ENCODE measurements around the gene CTDSPL. TPM values are rescaled to one million over a fixed set of nuclear protein-coding genes. Genes with fewer than 3 reads are reported as not detected.

The CTDSPL gene
- total RNA-seq, 2 donors from 2014 or later: 59.3 to 60.3 TPM

- TF ChIP-seq POLR2A (IDR thresholded peaks at IDR 0.05): no peak
- TF ChIP-seq CTCF (IDR thresholded peaks at IDR 0.05): no peak
- no peak for TF ChIP-seq POLR2AphosphoS5 (IDR thresholded peaks at IDR 0.05)
- Histone ChIP-seq H3K4me1 (replicated peaks) (no peaks in the 10 kb centered on the region), H3K9me3 (no peaks in the 10 kb centered on the region), H3K27me3 (replicated peaks; ENCODE audit: insufficient read depth) (no peaks in the 10 kb centered on the region), H3K27ac (no peak overlapping the region), H3K4me3 (no peak overlapping the region), H3K36me3 (no peaks in the 10 kb centered on the region)
- WGBS: 23% methylated on average over 3 of the region's 3 CpGs
- intact Hi-C loops (cut with DNase I): no loop called here
- DNase-seq (ENCODE audit: low spot score): no peak
Measured at GRCh38 chr3:37887062-37887461, 25.4 kb downstream of the CTDSPL start.

GRCh38 chr3:37887824-37888223, 26.1 kb downstream of the CTDSPL start:
- TF ChIP-seq POLR2AphosphoS5 (IDR thresholded peaks at IDR 0.05) (no peak), POLR2A (IDR thresholded peaks at IDR 0.05) (no peak), CTCF (IDR thresholded peaks at IDR 0.05) (no peak)
- 74% methylated on average over 4 of the region's 4 CpGs for WGBS
- no peaks in the 10 kb centered on the region for H3K36me3 ChIP-seq
- no peak for DNase-seq (ENCODE audit: low spot score)
- no peaks in the 10 kb centered on the region for H3K27me3 ChIP-seq (replicated peaks; ENCODE audit: insufficient read depth)
- intact Hi-C loops (cut with DNase I): no loop called here
- no peaks in the 10 kb centered on the region for H3K9me3 ChIP-seq
- H3K4me3 ChIP-seq: no peak overlapping the region
- H3K4me1 ChIP-seq (replicated peaks): peaks cover 6% of the 10 kb centered on the region
- no peak overlapping the region for H3K27ac ChIP-seq

GRCh38 chr3:37888421-37888820, 26.7 kb downstream of the CTDSPL start:
- H3K27ac ChIP-seq: no peak overlapping the region
- TF ChIP-seq POLR2AphosphoS5 (IDR thresholded peaks at IDR 0.05): no peak
- no peak for TF ChIP-seq CTCF (IDR thresholded peaks at IDR 0.05)
- no peak for TF ChIP-seq POLR2A (IDR thresholded peaks at IDR 0.05)
- H3K4me1 ChIP-seq (replicated peaks): peaks cover 10% of the 10 kb centered on the region
- no peaks in the 10 kb centered on the region for H3K27me3 ChIP-seq (replicated peaks; ENCODE audit: insufficient read depth)
- H3K36me3 ChIP-seq: no peaks in the 10 kb centered on the region
- no peak for DNase-seq (ENCODE audit: low spot score)
- H3K4me3 ChIP-seq: no peak overlapping the region
- no peaks in the 10 kb centered on the region for H3K9me3 ChIP-seq
- intact Hi-C loops (cut with DNase I): no loop called here
- WGBS: 74% methylated on average over 3 of the region's 3 CpGs

GRCh38 chr3:37890522-37890921, 28.8 kb downstream of the CTDSPL start:
- DNase-seq (ENCODE audit: low spot score): no peak
- Histone ChIP-seq H3K9me3 (no peaks in the 10 kb centered on the region), H3K4me1 (replicated peaks) (peaks cover 11% of the 10 kb centered on the region), H3K27ac (no peak overlapping the region), H3K36me3 (no peaks in the 10 kb centered on the region), H3K4me3 (no peak overlapping the region), H3K27me3 (replicated peaks; ENCODE audit: insufficient read depth) (no peaks in the 10 kb centered on the region)
- intact Hi-C loops (cut with DNase I): no loop called here
- TF ChIP-seq POLR2A (IDR thresholded peaks at IDR 0.05) (no peak), CTCF (IDR thresholded peaks at IDR 0.05) (no peak), POLR2AphosphoS5 (IDR thresholded peaks at IDR 0.05) (no peak)
- WGBS: 71% methylated on average over 5 of the region's 5 CpGs

- intact Hi-C loops (cut with DNase I): no loop called here
- Histone ChIP-seq H3K36me3 (no peaks in the 10 kb centered on the region), H3K9me3 (no peaks in the 10 kb centered on the region), H3K27me3 (replicated peaks; ENCODE audit: insufficient read depth) (no peaks in the 10 kb centered on the region), H3K27ac (no peak overlapping the region), H3K4me3 (no peak overlapping the region), H3K4me1 (replicated peaks) (peaks cover 11% of the 10 kb centered on the region)
- DNase-seq (ENCODE audit: low spot score): no peak
- 20% methylated on average over 3 of the region's 3 CpGs for WGBS
- TF ChIP-seq POLR2AphosphoS5 (IDR thresholded peaks at IDR 0.05) (no peak), CTCF (IDR thresholded peaks at IDR 0.05) (no peak), POLR2A (IDR thresholded peaks at IDR 0.05) (no peak)
Measured at GRCh38 chr3:37891227-37891626, 29.5 kb downstream of the CTDSPL start.

All from prostate gland (tissue), 2 donors.